GM21367 (cell line): Measurements from ENCODE around the gene CCDC50.

ENCODE experiments used
- ATAC-seq: cut with Tn5 transposase; IDR thresholded peaks from one replicate; pipeline ENCODE4 v1.9.1; 2021; ENCODE audit not compliant: unreplicated experiment

CCDC50 gene

GRCh38 chr3:191415566-191415965, 86.4 kb downstream of the CCDC50 start:
- ATAC-seq: no peak

DNA sequence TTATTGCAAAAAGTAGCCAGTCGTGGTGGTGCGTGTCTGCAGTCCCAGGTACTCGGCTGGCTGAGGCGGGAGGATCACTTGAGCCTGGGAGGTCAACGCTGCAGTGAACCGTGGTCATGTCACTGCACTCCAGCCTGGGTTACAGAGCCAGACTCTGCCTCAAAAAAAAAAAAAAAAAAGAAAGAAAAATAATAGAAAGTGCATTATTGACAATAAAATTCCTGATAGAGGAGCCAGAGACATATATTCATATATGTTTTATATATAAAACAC, 88.2 kb downstream of the CCDC50 start:
- no peak for ATAC-seq

- ATAC-seq: no peak
Measured at GRCh38 chr3:191420771-191421170, 91.6 kb downstream of the CCDC50 start.

DNA sequence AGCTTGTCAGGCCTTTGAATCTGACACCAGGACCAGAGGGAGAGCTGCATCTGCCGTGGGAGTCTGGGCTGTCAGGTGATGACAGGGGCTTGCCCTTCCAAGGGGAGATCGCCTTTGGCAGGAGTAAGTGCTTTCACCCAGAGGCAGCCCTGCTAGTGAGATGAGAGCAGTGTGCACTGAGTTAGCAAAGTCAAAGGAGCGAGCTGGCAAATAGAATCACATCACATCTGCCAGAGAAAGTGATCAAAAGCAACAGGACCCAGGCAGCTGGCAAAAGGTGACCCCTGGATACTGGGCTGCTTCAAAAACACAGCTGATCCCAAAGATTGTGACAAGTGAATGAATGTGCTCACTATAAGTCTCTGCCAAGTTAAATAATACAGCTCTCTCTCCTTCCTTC, 95.7 kb downstream of the CCDC50 start:
- no peak for ATAC-seq

- no peak for ATAC-seq
Measured at GRCh38 chr3:191425322-191425734, 96.1 kb downstream of the CCDC50 start.

GRCh38 chr3:191426311-191426710, 97.1 kb downstream of the CCDC50 start:
- ATAC-seq: no peak

GRCh38 chr3:191428177-191428576, 99.0 kb downstream of the CCDC50 start:
- no peak for ATAC-seq

GRCh38 chr3:191430103-191430502, 100.9 kb downstream of the CCDC50 start:
- no peak for ATAC-seq

DNA sequence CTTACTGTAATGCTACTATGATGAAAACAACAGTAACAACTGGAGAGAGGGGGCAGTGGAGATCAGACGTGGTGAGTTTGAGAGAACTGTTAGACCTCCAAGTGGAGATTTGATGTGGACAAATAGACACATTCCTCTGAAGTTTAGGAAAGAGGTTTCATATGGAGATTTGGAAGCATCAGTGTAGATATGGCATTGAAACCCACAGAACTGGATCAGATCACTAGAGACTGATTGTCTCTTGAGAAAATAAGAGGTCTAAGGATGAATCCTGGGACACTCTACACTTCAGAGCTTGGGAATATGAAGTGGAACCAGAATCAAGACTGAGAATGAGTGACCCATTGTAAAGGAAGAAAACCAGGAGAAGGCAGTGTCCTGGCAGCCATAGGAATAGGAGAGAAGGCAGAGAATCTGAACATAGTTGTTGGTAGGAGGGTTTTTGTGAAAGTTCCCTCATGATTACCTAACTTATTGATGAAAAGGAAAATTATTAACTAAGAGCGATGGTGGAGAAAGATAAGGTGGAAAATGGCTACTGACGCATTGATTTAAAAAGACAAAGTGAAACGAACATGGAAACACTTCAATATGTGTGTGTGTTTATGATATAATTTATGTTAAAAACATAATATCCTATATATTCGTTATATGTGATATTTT, 102.1 kb downstream of the CCDC50 start:
- no peak for ATAC-seq

- no peak for ATAC-seq
Measured at GRCh38 chr3:191432162-191432561, 103.0 kb downstream of the CCDC50 start.

DNA sequence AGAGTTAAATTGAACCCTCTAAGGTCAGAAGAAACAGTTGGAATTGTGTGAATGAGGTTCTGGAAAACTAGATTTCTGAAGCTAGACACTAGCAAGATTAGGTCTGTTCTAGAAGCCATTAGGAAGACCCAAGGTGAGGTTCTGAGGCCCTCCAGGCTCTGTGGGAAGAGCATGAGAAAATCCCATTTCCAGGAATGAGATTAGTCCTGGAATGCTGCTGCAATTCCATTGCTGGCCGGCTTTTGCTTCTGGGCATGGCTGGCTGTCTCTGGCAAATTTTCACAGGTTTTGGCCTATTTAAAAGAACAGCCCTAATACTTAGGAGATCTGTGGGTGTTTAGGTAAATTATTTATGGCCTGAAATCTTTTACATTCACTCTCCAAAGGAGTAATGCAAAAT, 104.8 kb downstream of the CCDC50 start:
- ATAC-seq: no peak

GRCh38 chr3:191435981-191436380, 106.8 kb downstream of the CCDC50 start:
- ATAC-seq: no peak

- ATAC-seq: no peak
Measured at GRCh38 chr3:191438150-191438814, 109.1 kb downstream of the CCDC50 start.

GRCh38 chr3:191440532-191440931, 111.3 kb downstream of the CCDC50 start:
- ATAC-seq: no peak

GRCh38 chr3:191441687-191442086, 112.5 kb downstream of the CCDC50 start:
- no peak for ATAC-seq

DNA sequence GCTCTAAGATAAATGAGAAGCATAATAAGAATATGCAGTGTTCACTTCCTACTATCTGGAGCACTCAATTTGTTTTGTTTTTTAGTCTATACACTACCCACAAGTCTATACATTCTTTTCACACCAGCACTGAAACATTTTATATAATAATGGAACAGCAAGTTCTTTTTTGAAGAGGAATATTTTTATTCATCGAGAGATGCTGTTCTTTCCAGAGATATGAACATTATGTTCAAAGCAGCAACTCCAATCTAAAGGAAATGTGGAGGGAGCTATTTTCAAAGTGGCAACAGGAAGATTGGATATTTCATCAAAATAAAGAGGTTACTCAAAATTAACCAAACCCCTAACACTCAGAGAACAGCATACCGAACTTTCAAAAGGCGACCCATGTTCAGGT, 115.4 kb downstream of the CCDC50 start:
- ATAC-seq: no peak
